CMK (cell line): ENCODE results near the gene NAA40.

Experiments
- DNase-seq: peaks from one replicate; pipeline ENCODE4 v3.0.0-alpha.2; 2010; ENCODE audit warnings: low read depth

The NAA40 gene

DNA sequence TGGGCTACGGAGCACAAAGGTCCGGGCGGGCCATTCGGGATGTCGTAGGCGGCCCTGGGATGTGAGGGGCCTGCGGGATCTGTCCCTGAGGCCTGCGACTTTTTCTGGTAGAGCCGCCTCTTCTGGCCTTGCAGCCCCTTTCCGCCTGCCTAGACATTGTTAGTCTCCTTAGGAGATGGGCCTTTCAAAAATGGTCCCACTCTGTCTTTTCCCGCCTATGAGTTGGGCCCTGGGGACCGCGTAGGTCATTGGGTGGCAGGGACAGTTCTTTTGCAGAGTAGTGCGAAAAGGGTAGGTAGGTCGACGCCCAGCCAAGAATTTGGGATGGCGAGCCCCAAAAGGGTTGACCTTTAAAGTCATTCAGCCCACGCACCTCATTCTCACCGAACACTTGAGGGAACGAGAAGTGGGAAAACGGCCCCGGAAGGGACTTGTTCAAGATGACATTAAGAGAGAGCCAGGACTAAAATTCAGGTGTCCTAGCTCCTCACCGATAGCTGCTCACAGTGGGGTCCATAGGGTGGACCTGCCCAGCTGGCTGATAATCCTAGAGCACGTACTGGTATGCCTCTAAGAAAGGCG is 48.2 kb downstream of the NAA40 start:
- DNase-seq: no peak

- DNase-seq: no peak
Measured at GRCh38 chr11:63991558-63991957, 52.8 kb downstream of the NAA40 start.

- DNase-seq: no peak
Measured at GRCh38 chr11:63993100-63993499, 54.3 kb downstream of the NAA40 start.

- no peak for DNase-seq
Measured at GRCh38 chr11:63993993-63994392, 55.2 kb downstream of the NAA40 start.

DNA sequence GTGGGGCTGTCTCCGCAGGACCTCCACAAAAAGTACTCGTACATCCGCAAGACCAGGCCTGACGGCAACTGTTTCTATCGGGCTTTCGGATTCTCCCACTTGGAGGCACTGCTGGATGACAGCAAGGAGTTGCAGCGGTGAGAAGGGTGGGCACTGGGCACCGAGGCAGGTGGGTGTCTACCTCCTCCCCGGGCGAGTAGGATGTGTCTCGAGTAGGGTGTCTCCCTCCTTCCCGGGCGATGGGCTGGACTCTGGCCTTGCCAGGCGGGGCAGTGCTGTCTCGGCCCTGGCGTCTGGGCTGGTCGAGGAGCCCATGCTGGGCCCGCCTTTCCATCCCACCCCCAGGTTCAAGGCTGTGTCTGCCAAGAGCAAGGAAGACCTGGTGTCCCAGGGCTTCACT is 57.7 kb downstream of the NAA40 start:
- no peak for DNase-seq

- DNase-seq: no peak
Measured at GRCh38 chr11:63997104-63997700, 58.4 kb downstream of the NAA40 start.

DNA sequence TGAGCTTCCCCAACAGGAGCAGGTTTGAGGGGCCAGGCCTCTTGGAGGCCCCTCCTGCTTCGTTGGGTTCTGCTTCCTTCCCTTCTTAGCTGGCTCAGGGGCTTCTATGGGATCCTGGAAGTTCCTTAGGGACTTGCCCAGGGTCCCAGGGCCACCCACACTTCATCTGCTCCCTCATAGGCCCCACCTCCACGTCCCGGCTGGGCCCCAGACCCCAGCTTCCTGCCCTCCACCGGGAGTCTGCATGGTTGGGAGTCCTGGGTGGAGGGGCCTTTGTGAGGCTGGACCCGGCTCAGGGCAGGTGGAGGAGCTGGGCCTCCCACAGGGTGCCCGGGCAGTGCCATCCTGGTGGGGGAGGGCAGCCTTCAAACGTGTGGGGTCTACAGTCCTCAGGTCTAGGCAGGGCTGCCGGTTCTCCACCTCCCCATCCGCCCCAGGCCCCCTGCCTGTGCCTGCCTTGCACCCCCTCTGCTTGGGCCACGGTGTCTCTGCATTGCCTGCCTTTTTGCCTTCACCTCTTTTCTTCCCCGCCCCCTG is 59.1 kb downstream of the NAA40 start:
- no peak for DNase-seq

DNA sequence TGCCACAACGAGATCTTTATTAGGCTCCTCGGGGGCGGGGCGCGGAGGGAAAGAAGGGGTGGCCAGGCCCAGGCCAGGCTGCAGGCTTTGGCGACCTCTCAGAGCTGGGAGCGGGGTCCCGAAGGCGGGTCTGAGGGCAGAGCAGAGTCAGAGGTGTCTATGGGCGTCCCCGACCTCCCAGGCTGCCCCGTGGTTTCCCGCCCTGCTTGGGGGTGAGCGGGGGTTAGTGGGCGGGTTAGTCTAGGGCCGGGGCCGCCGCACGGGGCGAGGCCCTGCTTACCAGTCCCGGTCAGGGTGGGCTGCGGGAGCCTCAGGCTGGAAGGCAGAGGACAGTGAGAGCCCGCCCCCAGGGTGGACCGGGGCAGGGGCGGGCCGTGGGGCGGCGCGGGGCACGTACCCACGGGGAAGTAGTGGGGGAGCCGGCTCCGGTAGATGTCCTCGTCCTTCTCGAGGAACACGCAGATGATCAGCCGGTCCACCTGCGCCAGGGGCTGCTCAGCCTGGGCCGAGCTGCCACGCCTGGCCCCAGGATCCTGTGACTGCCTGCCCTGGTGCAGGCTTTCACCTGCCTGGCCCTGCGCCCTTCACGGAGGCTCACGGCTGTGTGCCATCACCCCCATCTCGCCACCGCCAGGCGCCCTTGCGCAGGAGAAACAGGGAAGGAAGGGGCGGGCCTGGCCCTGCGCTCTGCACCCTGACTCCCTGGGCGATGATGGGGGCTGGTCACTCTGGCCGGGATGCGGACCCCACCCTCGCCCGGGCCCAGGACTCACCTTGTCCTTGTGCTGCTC is 60.0 kb downstream of the NAA40 start:
- no peak for DNase-seq

DNA sequence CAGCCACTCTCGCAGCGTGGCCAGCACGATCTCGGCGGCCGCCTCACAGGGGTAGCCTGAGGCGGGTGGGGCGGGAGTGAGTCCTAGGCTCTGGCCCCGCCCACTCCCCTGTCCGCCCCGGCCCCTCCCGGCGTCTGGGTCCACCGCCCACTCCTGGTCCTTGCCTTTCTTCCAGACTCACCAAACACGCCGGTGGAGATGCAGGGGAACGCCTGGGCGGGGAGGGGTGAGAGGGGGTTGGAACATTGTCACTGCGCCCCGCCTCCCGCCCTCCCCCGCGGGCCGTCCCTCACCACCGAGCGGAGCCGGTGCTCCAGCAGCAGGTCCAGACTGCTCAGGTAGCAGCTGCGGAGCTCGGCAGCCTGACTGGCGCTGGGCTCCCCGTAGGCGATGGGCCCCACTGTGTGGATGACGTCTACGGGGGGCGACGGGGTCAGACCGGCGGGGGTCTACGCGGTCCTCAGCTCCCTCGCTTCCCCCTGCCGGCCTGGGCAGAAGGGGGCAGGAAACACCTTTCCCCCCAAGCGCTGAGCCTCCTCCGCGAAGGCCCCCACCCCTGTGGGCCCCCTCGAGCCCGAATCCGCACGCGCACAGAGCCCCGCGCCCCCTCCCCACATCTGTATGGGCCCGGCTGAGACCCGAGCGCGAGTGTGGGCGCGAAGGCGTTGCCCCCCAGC is 60.7 kb downstream of the NAA40 start:
- DNase-seq: no peak

- DNase-seq: no peak
Measured at GRCh38 chr11:64000026-64000739, 61.4 kb downstream of the NAA40 start.

DNA sequence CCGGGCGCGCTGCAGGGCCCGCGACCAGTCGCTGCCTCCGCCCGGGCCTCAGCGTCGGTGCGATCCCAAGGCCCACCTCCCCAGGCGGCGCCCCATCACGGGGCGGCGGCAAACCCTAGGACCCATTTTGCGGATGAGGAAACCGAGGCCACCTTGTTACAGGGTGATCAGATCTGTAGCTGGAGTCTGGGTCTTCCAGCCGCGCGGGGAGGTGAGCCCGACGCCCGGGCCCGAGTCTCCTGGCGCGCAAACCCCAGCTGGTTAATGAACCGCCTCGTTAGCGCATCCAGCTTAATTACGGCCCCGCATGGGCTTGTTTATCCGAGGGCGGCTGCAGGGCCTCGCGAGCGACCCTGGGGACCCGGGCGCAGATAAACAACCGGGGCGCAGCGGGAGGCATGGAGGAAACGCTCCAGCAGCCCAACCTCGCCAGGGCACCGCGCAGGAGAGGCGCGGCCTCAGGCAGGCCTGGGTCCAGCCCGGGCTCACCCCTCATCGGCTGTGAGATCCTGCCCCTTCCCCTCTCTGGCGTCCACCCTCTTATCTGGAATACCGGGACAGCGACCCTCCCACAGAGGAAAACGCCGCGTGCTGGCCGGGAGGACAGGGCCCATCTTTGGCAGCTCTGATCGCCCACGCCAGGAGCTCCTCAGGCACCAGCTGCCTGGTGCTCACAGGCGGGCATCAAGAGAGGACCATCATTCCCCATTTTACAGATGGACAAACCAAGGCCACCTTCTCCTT is 62.1 kb downstream of the NAA40 start:
- DNase-seq: no peak

DNA sequence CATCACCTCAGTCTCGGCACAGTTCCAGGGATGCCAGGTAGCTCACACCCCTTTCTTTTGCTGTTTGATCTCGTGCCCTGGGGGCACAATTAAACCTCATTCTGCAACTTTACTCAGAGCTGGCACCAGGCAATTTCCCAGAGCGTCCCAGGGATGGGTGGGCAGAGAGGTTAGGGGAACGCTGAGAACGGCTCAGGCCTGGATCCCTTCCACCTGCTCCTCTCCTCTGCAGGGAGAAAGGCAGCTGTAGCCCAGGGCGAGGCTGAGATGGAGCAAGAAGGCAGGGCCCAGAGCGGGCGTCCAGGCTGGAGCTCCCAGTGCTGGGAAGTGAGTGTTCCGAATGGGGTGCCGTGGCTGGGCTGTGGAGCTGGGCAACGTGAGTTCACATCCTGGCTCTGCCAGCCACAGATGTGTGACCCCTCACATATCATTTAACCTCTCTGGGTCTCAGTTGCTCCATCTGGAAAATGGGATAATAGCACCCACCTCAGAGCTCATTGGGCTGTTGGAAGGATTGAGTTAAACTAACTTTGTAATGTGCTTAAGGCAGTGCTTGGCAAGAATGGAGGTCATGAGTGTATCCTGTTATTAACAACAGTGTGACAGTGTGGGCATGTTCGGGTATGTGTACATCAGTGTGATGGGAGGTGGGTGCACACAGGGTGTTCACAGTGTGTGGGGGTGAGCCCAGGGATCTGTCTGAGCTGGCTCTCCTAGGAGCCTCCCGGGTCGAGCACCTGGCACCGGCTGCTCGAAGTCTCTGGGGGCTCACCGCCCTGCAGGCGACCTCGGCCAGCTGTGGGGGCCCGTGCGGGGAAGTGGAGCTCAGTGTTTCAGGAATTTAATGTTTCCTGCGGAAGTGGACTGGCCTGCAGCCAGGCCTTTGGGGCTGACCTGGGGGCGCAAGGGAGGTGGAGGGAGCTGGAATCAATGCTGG is 63.0 kb downstream of the NAA40 start:
- DNase-seq: no peak

GRCh38 chr11:64003807-64004589 is 65.2 kb downstream of the NAA40 start:
- DNase-seq: no peak

DNA sequence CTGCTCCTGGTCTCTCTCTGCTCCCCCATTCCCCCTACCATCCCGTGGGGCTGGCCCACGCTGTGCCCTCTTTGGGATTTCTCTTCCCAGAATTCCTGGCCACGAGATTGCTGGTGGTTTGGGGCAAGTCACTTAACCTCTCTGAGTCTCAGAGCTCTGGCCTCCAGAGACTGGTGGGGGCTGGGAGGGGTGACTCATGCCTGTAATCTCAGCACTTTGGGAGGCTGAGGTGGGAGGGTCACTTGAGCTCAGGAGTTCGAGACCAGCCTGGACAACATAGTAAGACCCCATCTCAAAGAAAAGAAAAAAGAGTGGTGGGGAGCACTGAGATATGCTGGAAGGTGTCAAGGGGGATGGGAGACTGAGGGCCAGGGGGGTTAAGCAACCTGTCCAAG is 65.8 kb downstream of the NAA40 start:
- DNase-seq: no peak

GRCh38 chr11:64005691-64006090 is 66.9 kb downstream of the NAA40 start:
- no peak for DNase-seq

DNA sequence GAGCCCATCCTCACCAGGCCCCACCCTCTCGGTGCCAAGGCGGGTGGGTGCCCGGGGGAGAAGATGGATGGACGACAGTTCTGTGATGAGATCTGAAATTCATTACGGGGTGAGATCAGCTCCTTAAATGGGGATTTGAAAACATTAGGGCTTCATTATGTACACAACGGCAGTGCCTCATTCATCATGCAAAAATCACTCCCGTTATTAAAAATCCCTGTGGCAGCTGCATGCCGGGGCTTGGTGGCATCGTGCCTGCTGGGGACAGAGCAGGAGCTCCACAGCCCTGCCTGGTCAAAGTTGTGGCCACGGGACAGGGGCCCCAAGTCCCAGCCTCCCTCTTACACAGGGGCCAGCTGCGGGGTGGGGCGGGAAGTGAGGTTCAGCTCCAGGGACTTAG is 67.6 kb downstream of the NAA40 start:
- DNase-seq: no peak
